Measurements from ENCODE around the gene OPRM1.

- TF ChIP-seq CTCF (IDR thresholded peaks at IDR 0.05) (no peak), POLR2A (IDR thresholded peaks at IDR 0.05) (no peak), EP300 (IDR thresholded peaks at IDR 0.05) (no peak)
Observed at GRCh38 chr6:154138793-154139192, 99.8 kb downstream of the OPRM1 start.
